WTC11 (cell line): ENCODE data around the gene SHMT1. TPM values are rescaled to one million over a fixed set of nuclear protein-coding genes. Genes with fewer than 3 reads are reported as not detected.

ENCODE experiments used
- ATAC-seq: fragments of 200-7000 bp; cut with Tn5 transposase; 2 replicates; pipeline ENCODE4 v1.10.0; 2021; ENCODE audit warnings: mild to moderate bottlenecking, moderate library complexity
- CTCF ChIA-PET: fragments of 300-600 bp; sonication (Branson Sonifier 250); formaldehyde crosslinking; loops from one replicate; lab custom pipeline; 2021; ENCODE audit warnings: antibody characterized with exemption; lab: Charles Lee
- POLR2A ChIA-PET: fragments of 350-600 bp; sonication (Branson Sonifier 250); formaldehyde crosslinking; loops from one replicate; lab custom pipeline; 2021; ENCODE audit warnings: antibody characterized with exemption; lab: Charles Lee
- DNase-seq: peaks from one replicate; pipeline ENCODE4 v3.0.0; 2021; ENCODE audit warnings: low spot score
- H3K27ac Mint-ChIP-seq: 2 replicates; pipeline ENCODE4 v1.8.0; 2021; ENCODE audit warnings: mixed read lengths
- H3K27me3 Mint-ChIP-seq: 2 replicates; pipeline ENCODE4 v1.8.0; 2021; ENCODE audit warnings: low read depth, mild to moderate bottlenecking, moderate library complexity, mixed read lengths
- H3K36me3 Mint-ChIP-seq: 2 replicates; pipeline ENCODE4 v1.8.0; 2021; ENCODE audit warnings: mixed read lengths
- H3K4me1 Mint-ChIP-seq: 2 replicates; pipeline ENCODE4 v1.8.0; 2022; ENCODE audit warnings: mixed read lengths
- H3K4me3 Mint-ChIP-seq: 2 replicates; pipeline ENCODE4 v1.8.0; 2021; ENCODE audit warnings: mild to moderate bottlenecking, moderate library complexity, mixed read lengths
- H3K9me3 Mint-ChIP-seq: 2 replicates; pipeline ENCODE4 v1.8.0; 2021; ENCODE audit warnings: mixed read lengths
- ATF3 ChIP-seq: sonication (generic); formaldehyde crosslinking; conservative IDR thresholded peaks from 2 replicates; pipeline ENCODE4 v1.8.1; 2022; ENCODE audit warnings: mild to moderate bottlenecking, missing genetic modification reagents
- CREB1 ChIP-seq: sonication (generic); formaldehyde crosslinking; IDR thresholded peaks from 2 replicates; pipeline ENCODE4 v1.8.0; 2023; ENCODE audit warnings: mild to moderate bottlenecking, missing genetic modification reagents
- E2F5 ChIP-seq: sonication (generic); formaldehyde crosslinking; IDR thresholded peaks from 2 replicates; pipeline ENCODE4 v1.8.1; 2022; ENCODE audit warnings: mild to moderate bottlenecking, moderate library complexity, missing genetic modification reagents
- ESRRA ChIP-seq: sonication (generic); formaldehyde crosslinking; IDR thresholded peaks from 2 replicates; pipeline ENCODE4 v1.8.1; 2022; ENCODE audit warnings: mild to moderate bottlenecking, missing genetic modification reagents, borderline replicate concordance
- ETV6 ChIP-seq: sonication (generic); formaldehyde crosslinking; IDR thresholded peaks from 2 replicates; pipeline ENCODE4 v1.8.1; 2022; ENCODE audit warnings: mild to moderate bottlenecking, missing genetic modification reagents
- FOXK1 ChIP-seq: sonication (generic); formaldehyde crosslinking; IDR thresholded peaks from 2 replicates; pipeline ENCODE4 v1.8.0; 2022; ENCODE audit warnings: mild to moderate bottlenecking, moderate library complexity, missing genetic modification reagents
- FOXP1 ChIP-seq: sonication (generic); formaldehyde crosslinking; IDR thresholded peaks from 2 replicates; pipeline ENCODE4 v1.8.0; 2022; ENCODE audit warnings: missing genetic modification reagents, mild to moderate bottlenecking, moderate library complexity, borderline replicate concordance
- GRHL2 ChIP-seq: fragments of 250-450 bp; sonication (Bioruptor Pico); IDR thresholded peaks from 2 replicates; pipeline ENCODE4 v1.8.0; 2022; ENCODE audit warnings: mild to moderate bottlenecking, moderate library complexity; ENCODE audit not compliant: insufficient replicate concordance, severe bottlenecking
- HMGXB4 ChIP-seq: sonication (generic); formaldehyde crosslinking; IDR thresholded peaks from 2 replicates; pipeline ENCODE4 v1.8.1; 2023; ENCODE audit warnings: mild to moderate bottlenecking, moderate library complexity, missing genetic modification reagents
- IRF1 ChIP-seq: sonication (generic); formaldehyde crosslinking; IDR thresholded peaks from 2 replicates; pipeline ENCODE4 v1.8.0; 2023; ENCODE audit warnings: missing genetic modification reagents
- JUN ChIP-seq: sonication (generic); formaldehyde crosslinking; IDR thresholded peaks from 2 replicates; pipeline ENCODE4 v1.8.0; 2023; ENCODE audit warnings: mild to moderate bottlenecking, missing genetic modification reagents
- KAT7 ChIP-seq: sonication (generic); formaldehyde crosslinking; IDR thresholded peaks from 2 replicates; pipeline ENCODE4 v1.8.1; 2023; ENCODE audit warnings: missing genetic modification reagents, mild to moderate bottlenecking, borderline replicate concordance
- MAX ChIP-seq: sonication (generic); formaldehyde crosslinking; IDR thresholded peaks from 2 replicates; pipeline ENCODE4 v1.8.0; 2022; ENCODE audit warnings: mild to moderate bottlenecking, missing genetic modification reagents
- NFE2L1 ChIP-seq: sonication (generic); formaldehyde crosslinking; IDR thresholded peaks from 2 replicates; pipeline ENCODE4 v1.8.1; 2023; ENCODE audit warnings: missing genetic modification reagents
- NR2C2 ChIP-seq: sonication (generic); formaldehyde crosslinking; IDR thresholded peaks from 2 replicates; pipeline ENCODE4 v1.8.0; 2022; ENCODE audit warnings: mild to moderate bottlenecking, missing genetic modification reagents
- PRDM15 ChIP-seq: sonication (generic); formaldehyde crosslinking; IDR thresholded peaks from 2 replicates; pipeline ENCODE4 v1.8.0; 2022; ENCODE audit warnings: missing genetic modification reagents
- SMAD4 ChIP-seq: sonication (generic); formaldehyde crosslinking; IDR thresholded peaks from 2 replicates; pipeline ENCODE4 v1.8.0; 2022; ENCODE audit warnings: mild to moderate bottlenecking, missing genetic modification reagents
- SP1 ChIP-seq: sonication (generic); formaldehyde crosslinking; conservative IDR thresholded peaks from 2 replicates; pipeline ENCODE4 v1.8.1; 2022; ENCODE audit warnings: missing genetic modification reagents
- TCF7 ChIP-seq: sonication (generic); formaldehyde crosslinking; IDR thresholded peaks from 2 replicates; pipeline ENCODE4 v1.8.0; 2022; ENCODE audit warnings: mild to moderate bottlenecking, low read depth, missing genetic modification reagents, moderate library complexity
- TP53 ChIP-seq: sonication (generic); formaldehyde crosslinking; IDR thresholded peaks from 2 replicates; pipeline ENCODE4 v1.8.1; 2023; ENCODE audit warnings: mild to moderate bottlenecking, missing genetic modification reagents
- USF1 ChIP-seq: sonication (generic); formaldehyde crosslinking; IDR thresholded peaks from 2 replicates; pipeline ENCODE4 v1.8.0; 2022; ENCODE audit warnings: mild to moderate bottlenecking, missing genetic modification reagents
- USF2 ChIP-seq: sonication (generic); formaldehyde crosslinking; IDR thresholded peaks from 2 replicates; pipeline ENCODE4 v1.8.1; 2023; ENCODE audit warnings: mild to moderate bottlenecking, missing genetic modification reagents, moderate library complexity
- ZNF232 ChIP-seq: sonication (generic); formaldehyde crosslinking; IDR thresholded peaks from 2 replicates; pipeline ENCODE4 v1.8.0; 2022; ENCODE audit warnings: mild to moderate bottlenecking, missing genetic modification reagents
- total RNA-seq: library from RNA; stranded (reverse); gene quantifications from 3 replicates; pipeline ENCODE4 v1.2.3, GENCODE V29; 2021

SHMT1 gene
- total RNA-seq, 1 experiment from 2014 or later, result 49.2 TPM

GRCh38 chr17:18315562-18315922 is 47.8 kb downstream of the SHMT1 start:
- POLR2A ChIA-PET, result no interaction called here
- H3K4me1 Mint-ChIP-seq, result peaks cover 48% of the 10 kb centered on the region
- DNase-seq, result no peak
- peak overlapping the region; percentile 100 for H3K27ac Mint-ChIP-seq
- CTCF ChIA-PET, result interaction anchor here (1.2 to 1.3 kb wide), 2 partner anchors 9 to 18 kb away, joined by 3 to 4 read pairs; no protein-coding TSS in a partner anchor
- peaks cover 29% of the 10 kb centered on the region for H3K36me3 Mint-ChIP-seq
- H3K27me3 Mint-ChIP-seq, result no peaks in the 10 kb centered on the region; the same call in 1 of the 2 replicates
- H3K9me3 Mint-ChIP-seq, result no peaks in the 10 kb centered on the region
- no peak for ATAC-seq
- peak overlapping the region; percentile 94 for H3K4me3 Mint-ChIP-seq
- TF ChIP-seq KAT7 (CRISPR knock-in tag) (no peak), HMGXB4 (CRISPR knock-in tag) (0 out of 2 replicates have a peak, but pooled peaks have one; percentile 24)

- Mint-ChIP-seq H3K9me3 (no peaks in the 10 kb centered on the region), H3K4me1 (peaks cover 48% of the 10 kb centered on the region), H3K27me3 (no peaks in the 10 kb centered on the region; the same call in 1 of the 2 replicates), H3K4me3 (peak within 1 kb of the TSS; percentile 94), H3K36me3 (peaks cover 35% of the 10 kb centered on the region), H3K27ac (peak within 1 kb of the TSS; percentile 100)
- DNase-seq (peak; percentile 93), ATAC-seq (peak; percentile 96)
- ChIA-PET CTCF (interaction anchor here (0.7 to 1.3 kb wide), 3 partner anchors 9 to 48 kb away, joined by 3 to 5 read pairs (median 4); partner anchors contain the start of gene SHMT1), POLR2A (interaction anchor here (0.9 kb wide), 1 partner anchor 13 kb away, joined by 4 read pairs; no protein-coding TSS in a partner anchor)
- TF ChIP-seq CREB1 (CRISPR knock-in tag), result peak; percentile 73; the same call in 1 of the 2 replicates
- peak; percentile 69 for TF ChIP-seq FOXP1
- TF ChIP-seq FOXK1, result peak; percentile 87
- TF ChIP-seq ZNF232 (CRISPR knock-in tag), result peak; percentile 59; the same call in 1 of the 2 replicates
- 0 out of 2 replicates have a peak, but pooled peaks have one; percentile 45 for TF ChIP-seq SMAD4 (CRISPR knock-in tag)
- peak; percentile 81 for TF ChIP-seq NFE2L1
- TF ChIP-seq E2F5 (CRISPR knock-in tag), result peak; percentile 13; the same call in 1 of the 2 replicates
- TF ChIP-seq USF1, result peak; percentile 99
- TF ChIP-seq ESRRA, result peak; percentile 81; the same call in 1 of the 2 replicates
- TF ChIP-seq MAX (CRISPR knock-in tag), result peak; percentile 84
- peak; percentile 66; the same call in 1 of the 2 replicates for TF ChIP-seq IRF1 (CRISPR knock-in tag)
- TF ChIP-seq NR2C2 (CRISPR knock-in tag), result peak; percentile 69
- 0 out of 2 replicates have a peak, but pooled peaks have one; percentile 55 for TF ChIP-seq TCF7
- TF ChIP-seq ATF3 (CRISPR knock-in tag), result no peak
- peak; percentile 85 for TF ChIP-seq JUN (CRISPR knock-in tag)
- no peak for TF ChIP-seq TP53 (CRISPR knock-in tag)
- peak; percentile 72 for TF ChIP-seq SP1
- no peak for TF ChIP-seq PRDM15
- peak; percentile 99 for TF ChIP-seq USF2 (CRISPR knock-in tag)
- TF ChIP-seq ETV6 (CRISPR knock-in tag), result peak; percentile 43; the same call in 1 of the 2 replicates
- TF ChIP-seq GRHL2 (CRISPR knock-in tag), result no peak
Measured at GRCh38 chr17:18314731-18315561, 48.4 kb downstream of the SHMT1 start, which contains the start of the genes SMCR8 and TOP3A. Gene SMCR8 (plus strand): TSS chr17:18315293. CDS start chr17:18315790, 497 bp downstream. Gene TOP3A (minus strand): TSS chr17:18314994. CDS start chr17:18314778, 216 bp downstream.
